HG02885 (cell line): ENCODE results near the gene MORN4.
A peak's percentile ranks its signal among the peaks of the same experiment; 100 is the strongest.
"Not testable (repeated sequence)": the region's sequence is repeated elsewhere in the genome, so short reads cannot be mapped to it uniquely, and the experiment has no call there.

Experiments used
- ATAC-seq: cut with Tn5 transposase; IDR thresholded peaks from one replicate; pipeline ENCODE4 v1.9.1; 2021; ENCODE audit warnings: mild to moderate bottlenecking; ENCODE audit not compliant: unreplicated experiment, poor library complexity

MORN4 gene

GRCh38 chr10:97642471-97643159, 9.3 kb upstream of the MORN4 start:
- not testable (repeated sequence) for ATAC-seq

DNA sequence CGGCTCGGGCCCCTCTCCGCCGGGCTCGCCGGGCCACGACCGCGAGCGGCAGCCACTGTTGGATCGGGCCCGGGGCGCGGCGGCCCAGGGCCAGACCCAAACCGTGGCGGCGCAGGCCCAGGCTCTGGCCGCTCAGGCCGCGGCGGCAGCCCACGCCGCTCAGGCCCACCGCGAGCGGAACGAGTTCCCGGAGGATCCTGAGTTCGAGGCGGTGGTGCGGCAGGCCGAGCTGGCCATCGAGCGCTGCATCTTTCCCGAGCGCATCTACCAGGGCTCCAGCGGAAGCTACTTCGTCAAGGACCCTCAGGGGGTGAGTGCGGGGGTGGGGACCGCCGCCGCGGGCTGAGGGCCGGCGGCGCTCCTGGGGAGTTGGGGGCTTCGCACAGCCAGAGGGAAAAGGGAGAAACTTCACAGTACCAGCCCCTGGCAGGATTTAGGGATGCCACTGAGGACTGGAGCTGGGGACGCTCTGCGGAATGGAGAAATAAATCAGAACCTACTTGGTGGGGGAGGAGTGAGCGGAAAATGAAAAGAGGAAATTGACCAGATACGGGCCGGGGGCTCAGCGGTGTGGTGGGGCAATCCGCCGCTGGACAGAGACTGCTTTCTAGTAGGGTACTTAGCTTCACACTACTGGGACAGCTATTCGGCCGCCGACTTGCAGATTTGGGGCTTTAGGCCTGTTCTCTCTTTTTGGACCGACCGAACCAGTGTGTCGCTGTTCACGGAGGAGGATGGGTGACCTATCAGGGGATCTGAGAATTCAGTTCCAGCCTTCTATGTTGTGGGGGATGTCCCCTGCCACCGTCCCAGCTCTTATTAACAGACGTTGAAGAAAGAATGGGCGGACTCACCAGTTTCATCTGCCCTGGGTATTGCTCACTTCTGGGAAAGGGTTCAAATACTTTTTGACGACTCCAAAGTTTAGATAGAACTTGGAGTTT, 7.8 kb upstream of the MORN4 start:
- ATAC-seq = peak; percentile 14

DNA sequence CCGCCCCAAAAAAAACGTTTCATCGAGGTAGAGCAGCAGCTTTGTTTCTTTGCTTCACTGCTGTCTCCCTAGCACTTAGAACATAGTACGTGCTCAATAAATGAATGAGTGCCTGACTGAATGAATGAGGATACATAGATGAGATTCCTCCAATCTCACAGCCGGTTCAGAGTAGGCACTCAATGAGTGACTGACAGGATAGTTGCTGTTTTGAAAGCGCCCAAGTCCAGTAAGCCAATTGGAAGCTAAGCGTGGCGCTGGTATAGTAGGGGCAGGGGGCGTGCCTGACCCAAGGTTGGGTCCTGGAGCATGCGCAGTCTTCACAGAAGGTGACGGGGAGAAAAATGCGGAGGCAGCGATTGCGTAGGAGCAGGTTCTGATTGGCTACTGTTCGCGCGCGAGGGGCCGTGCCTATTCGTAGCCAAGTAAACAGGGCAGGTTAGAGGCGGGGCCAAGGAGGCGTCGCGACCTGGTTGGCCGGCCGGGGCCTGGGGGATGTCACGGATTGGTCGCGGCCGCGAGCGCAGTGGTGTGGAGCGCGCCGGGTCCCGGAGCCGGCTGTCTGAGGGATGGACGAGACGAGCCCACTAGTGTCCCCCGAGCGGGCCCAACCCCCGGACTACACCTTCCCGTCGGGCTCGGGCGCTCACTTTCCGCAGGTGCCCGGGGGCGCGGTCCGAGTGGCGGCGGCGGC, 7.0 kb upstream of the MORN4 start, which contains the start of gene PI4K2A:
TSS of gene PI4K2A (plus strand) at position 498 of the 694 bp plus-strand sequence. CDS start at position 570, 72 bp downstream.
- peak; percentile 98 for ATAC-seq

DNA sequence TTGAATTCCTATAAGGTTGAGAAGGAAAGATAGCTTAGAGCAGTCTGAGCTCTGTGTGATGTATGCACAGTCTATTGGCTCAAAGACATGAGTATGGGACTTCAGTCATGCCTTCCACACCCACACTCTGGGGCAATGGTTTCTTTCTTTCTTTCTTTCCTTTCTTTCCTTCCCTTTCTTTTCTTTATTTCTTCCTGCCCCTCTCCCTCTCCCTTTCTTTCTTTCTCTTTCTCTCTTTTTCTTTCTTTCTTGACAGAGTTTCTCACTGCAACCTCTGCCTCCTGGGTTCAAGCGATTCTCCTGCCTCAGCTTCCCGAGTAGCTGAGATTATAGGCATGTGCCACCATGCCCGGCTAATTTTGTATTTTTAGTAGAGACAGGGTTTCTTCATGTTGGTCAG, 5.8 kb upstream of the MORN4 start:
- not testable (repeated sequence) for ATAC-seq

DNA sequence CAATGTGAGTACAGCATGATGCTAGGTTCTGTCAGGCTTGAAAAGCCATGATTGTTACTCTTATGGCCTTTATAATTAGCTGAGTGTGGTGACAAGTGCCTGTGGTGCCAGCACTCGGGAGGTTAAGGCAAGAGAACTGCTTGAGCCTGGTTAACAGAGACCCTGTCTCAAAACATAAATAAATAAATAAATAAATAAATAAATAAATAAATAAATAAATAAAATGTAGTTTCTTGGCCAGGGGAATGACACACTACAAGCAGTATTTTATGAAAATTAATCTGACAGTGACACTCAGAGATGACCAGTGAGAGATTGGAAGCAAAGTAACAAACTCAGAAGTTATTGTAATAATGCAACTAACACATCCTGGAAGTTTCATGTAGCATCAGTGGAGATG, 2.3 kb upstream of the MORN4 start:
- no peak for ATAC-seq

GRCh38 chr10:97633921-97634320, 621 bp upstream of the MORN4 start:
- no peak for ATAC-seq

DNA sequence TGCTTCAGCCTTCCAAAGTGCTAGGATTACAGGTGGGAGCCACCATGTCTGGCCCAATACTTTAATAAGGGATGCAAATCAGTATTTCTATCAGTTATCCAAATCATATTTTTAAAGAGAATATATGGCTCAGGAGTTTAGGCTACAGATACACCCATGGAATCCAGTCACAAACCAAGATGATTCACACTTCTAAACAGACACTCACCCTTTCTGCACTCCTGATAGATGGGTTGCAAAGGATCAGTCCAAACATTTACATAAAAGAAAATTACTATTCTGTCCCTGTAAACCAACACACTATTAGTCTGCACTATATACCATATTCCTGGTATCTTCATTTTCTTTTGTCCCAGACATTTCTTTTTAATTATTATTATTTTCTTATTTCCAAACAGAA, 2.2 kb downstream of the MORN4 start:
- no peak for ATAC-seq

- ATAC-seq = no peak
Observed at GRCh38 chr10:97629289-97629688, 4.0 kb downstream of the MORN4 start.

DNA sequence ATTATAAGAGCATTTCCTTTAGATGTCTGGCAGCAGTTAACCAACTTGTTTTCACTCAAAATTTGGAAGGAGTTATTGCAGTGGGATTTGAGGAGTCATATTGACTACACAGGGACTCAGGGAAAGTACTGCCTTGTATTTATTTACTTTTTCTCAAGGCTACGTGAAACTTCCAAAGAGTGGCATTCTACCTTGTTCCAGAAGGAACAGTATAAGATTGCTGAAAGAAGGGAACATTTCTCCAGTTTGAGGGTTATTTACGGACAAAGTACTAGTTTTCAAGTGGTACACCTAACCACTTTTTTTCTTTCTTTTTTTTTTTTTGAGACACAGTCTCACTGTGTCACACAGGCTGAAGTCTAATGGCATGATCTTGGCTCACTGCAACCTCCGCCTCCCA, 5.1 kb downstream of the MORN4 start:
- ATAC-seq = no peak

DNA sequence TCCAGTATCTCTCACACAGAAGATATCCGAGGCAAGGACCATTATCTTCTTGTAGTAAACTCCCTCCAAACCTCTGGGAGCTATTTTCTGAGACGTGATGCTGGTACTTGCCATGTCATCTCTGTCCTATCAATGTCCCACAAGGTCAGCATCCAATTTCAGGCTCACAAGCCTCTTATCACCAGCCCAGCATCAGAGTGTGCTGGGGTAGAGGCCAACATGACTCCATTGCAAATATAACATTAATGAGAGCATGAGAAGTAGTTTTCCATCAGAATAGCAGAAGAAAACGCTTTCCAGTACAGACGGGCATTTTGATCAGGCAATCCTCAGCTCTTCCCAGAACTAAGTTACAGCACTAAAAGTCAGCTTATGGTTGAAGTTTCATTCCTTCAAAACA, 5.6 kb downstream of the MORN4 start:
- ATAC-seq = no peak

- ATAC-seq = no peak
Observed at GRCh38 chr10:97623277-97623676, 10.0 kb downstream of the MORN4 start.

GRCh38 chr10:97618733-97619132, 14.6 kb downstream of the MORN4 start:
- no peak for ATAC-seq

DNA sequence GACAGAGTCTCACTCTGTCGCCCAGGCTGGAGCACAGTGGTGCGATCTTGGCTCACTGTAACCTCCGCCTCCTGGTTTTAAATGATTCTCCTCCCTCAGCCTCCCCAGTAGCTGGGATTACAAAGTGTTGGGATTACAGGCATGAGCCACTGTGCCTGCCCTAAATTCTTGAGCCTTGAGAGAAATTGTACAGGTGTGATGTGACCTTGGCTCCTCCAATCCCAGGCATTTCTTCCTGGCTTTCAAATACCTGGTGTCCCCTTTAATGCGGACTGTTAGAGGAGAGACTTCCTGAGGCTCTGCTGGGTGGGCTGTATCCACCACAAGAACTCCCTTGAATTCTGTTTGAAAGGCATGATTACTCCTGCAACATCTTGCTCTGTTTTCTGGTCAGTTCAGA, 15.0 kb downstream of the MORN4 start:
- ATAC-seq = no peak

GRCh38 chr10:97612386-97612785, 20.9 kb downstream of the MORN4 start:
- no peak for ATAC-seq

GRCh38 chr10:97611473-97611872, 21.8 kb downstream of the MORN4 start:
- ATAC-seq = no peak

- ATAC-seq = no peak
Observed at GRCh38 chr10:97608991-97609561, 24.2 kb downstream of the MORN4 start.

DNA sequence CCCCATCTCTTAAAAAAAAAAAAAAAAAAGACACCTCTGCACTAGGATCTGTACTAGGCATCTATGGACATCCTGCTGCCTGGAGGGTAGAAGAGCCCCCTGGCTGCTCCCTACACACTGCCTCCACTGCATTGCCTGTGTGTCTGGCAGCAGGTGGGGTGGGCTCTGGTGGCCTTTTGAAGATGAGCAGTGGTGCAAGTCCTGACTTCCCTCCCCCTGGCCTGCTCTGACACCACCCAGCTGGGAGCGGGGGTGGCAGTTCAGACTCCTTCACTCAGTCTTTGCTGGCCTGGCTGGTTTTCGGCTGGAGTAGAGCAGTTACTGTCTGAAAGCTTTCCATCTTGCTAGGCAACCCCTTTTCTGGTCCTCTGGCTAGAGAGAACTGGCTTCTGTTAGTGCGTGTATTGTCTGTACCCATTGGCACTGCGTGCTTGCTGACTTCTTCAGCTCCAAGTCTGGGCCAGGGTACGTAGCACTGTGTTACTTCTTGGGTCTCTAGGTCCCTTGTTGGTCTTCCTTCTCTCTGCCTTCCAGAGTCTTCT, 26.1 kb downstream of the MORN4 start:
- no peak for ATAC-seq

- ATAC-seq = no peak
Observed at GRCh38 chr10:97601268-97602215, 31.8 kb downstream of the MORN4 start.

GRCh38 chr10:97600616-97601015, 32.7 kb downstream of the MORN4 start:
- ATAC-seq = no peak
